K562 (cell line): ENCODE measurements around the gene ACBD6. TPM values are rescaled to one million over a fixed set of nuclear protein-coding genes. Genes with fewer than 3 reads are reported as not detected.

Experiments used
- ATAC-seq: fragments of 200-7000 bp; cut with Tn5 transposase; 3 replicates; pipeline ENCODE4 v1.9.1; 2020; ENCODE audit warnings: moderate library complexity
- BruUV-seq: library from RNA; stranded (reverse); fragments of 400-500 nt; replicated peaks from 2 replicates; lab custom pipeline; 2021; lab: Mats Ljungman, UMichigan
- CTCF ChIA-PET: fragments of 300-600 bp; formaldehyde crosslinking; extraction: SDS; loops from one replicate; lab custom pipeline; 2021; ENCODE audit warnings: low intra/inter-chr PET ratio; lab: Yijun Ruan, JAX
- POLR2A ChIA-PET: fragments of 300-600, 350-650 bp; sonication (Branson Sonifier 250); formaldehyde crosslinking; extraction: SDS; loops from one replicate; lab custom pipeline; 2021; ENCODE audit warnings: antibody characterized with exemption, inconsistent platforms; lab: Yijun Ruan, JAX
- DNase-seq, 4 experiments: peaks; one replicate each; pipeline versions ENCODE4 v3.0.0 to v3.0.0-alpha.2; 2011 to 2018; ENCODE audit warnings: low spot score in 3 of 4, mixed read lengths in 3 of 4; ENCODE audit errors: extremely low read depth in 1 of 4
- FAIRE-seq: peaks from 2 replicates; lab custom pipeline; 2011; peaks lifted over from hg19 to GRCh38; lab: Jason Lieb, UNC
- H2AFZ ChIP-seq: 2 replicates; pipeline ENCODE4 v1.6.0; 2011; ENCODE audit warnings: low read depth, low read length, control low read depth, inconsistent platforms
- H3K27ac ChIP-seq: fragments of 200-600 bp; 3 replicates; pipeline ENCODE4 v1.8.0; 2011; ENCODE audit warnings: low read depth, mild to moderate bottlenecking, control low read depth, inconsistent platforms, low read length, moderate library complexity, mixed read lengths; ENCODE audit errors: extremely low read depth
- H3K27me3 ChIP-seq, 2 experiments: fragments of 300-600 bp in 1 of 2; 2 replicates in 1 of 2; 3 replicates in 1 of 2; pipeline versions ENCODE4 v1.6.0 to v1.8.0; 2011; ENCODE audit warnings: inconsistent platforms in 2 of 2, low read length in 2 of 2, mild to moderate bottlenecking in 1 of 2, mixed read lengths in 1 of 2, moderate library complexity in 1 of 2; ENCODE audit not compliant: control insufficient read depth in 2 of 2, insufficient read depth in 2 of 2
- H3K36me3 ChIP-seq: fragments of 300-600 bp; 3 replicates; pipeline ENCODE4 v1.8.0; 2011; ENCODE audit warnings: mild to moderate bottlenecking, low read length, inconsistent platforms; ENCODE audit not compliant: control insufficient read depth, insufficient read depth
- H3K4me1 ChIP-seq, 2 experiments: fragments of 200-600 bp in 1 of 2; replicated peaks in 1 of 2; 2 replicates in 1 of 2; 3 replicates in 1 of 2; pipeline versions ENCODE4 v1.5.1 to v1.8.0; 2011; ENCODE audit warnings: inconsistent platforms in 2 of 2, low read length in 2 of 2, mild to moderate bottlenecking in 1 of 2, mixed read lengths in 1 of 2, moderate library complexity in 1 of 2; ENCODE audit not compliant: control insufficient read depth in 2 of 2, insufficient read depth in 2 of 2
- H3K4me2 ChIP-seq: 2 replicates; pipeline ENCODE4 v1.6.1; 2011; ENCODE audit warnings: low read length, control low read depth, inconsistent platforms, mixed read lengths; ENCODE audit not compliant: insufficient read depth
- H3K4me3 ChIP-seq: fragments of 200-600 bp; sonication (generic), shearing (Covaris generic); 2 replicates; pipeline ENCODE4 v1.5.1; 2016; ENCODE audit warnings: control low read depth, inconsistent platforms
- H3K79me2 ChIP-seq: fragments of 200-600 bp; 3 replicates; pipeline ENCODE4 v1.8.0; 2011; ENCODE audit warnings: low read length, inconsistent platforms; ENCODE audit not compliant: control insufficient read depth, insufficient read depth
- H3K9ac ChIP-seq, 2 experiments: 2 replicates each; pipeline versions ENCODE4 v1.6.0 to v1.6.1; 2011; ENCODE audit warnings: low read depth in 2 of 2, low read length in 2 of 2, control low read depth in 1 of 2, inconsistent platforms in 1 of 2, mild to moderate bottlenecking in 1 of 2, mixed read lengths in 1 of 2; ENCODE audit not compliant: insufficient read depth in 1 of 2
- H3K9me1 ChIP-seq: one replicate; pipeline ENCODE4 v1.6.0; 2011; ENCODE audit warnings: inconsistent platforms, mild to moderate bottlenecking, low read length, moderate library complexity; ENCODE audit not compliant: control insufficient read depth, insufficient read depth
- H3K9me3 ChIP-seq: replicated peaks from 2 replicates; pipeline ENCODE4 v1.5.1; 2011; ENCODE audit warnings: low read depth, low read length, inconsistent platforms; ENCODE audit not compliant: control insufficient read depth, insufficient read depth
- H4K20me1 ChIP-seq: replicated peaks from 2 replicates; pipeline ENCODE4 v1.6.1; 2011; ENCODE audit warnings: low read length, inconsistent platforms, mixed read lengths; ENCODE audit not compliant: control insufficient read depth, insufficient read depth
- ADNP ChIP-seq: fragments of 200-800 bp; sonication (Bioruptor generic); IDR thresholded peaks from 2 replicates; pipeline ENCODE4 v1.6.1; 2016; ENCODE audit warnings: missing genetic modification characterization, missing compliant biosample characterization
- BRD9 ChIP-seq: fragments of 450-650 bp; IDR thresholded peaks from 2 replicates; pipeline ENCODE4 v1.6.1; 2018; ENCODE audit warnings: low read depth; ENCODE audit not compliant: partially characterized antibody
- GATAD2B ChIP-seq: fragments of 450-650 bp; IDR thresholded peaks from 2 replicates; pipeline ENCODE4 v1.6.1; 2017; ENCODE audit warnings: mild to moderate bottlenecking, borderline replicate concordance
- HDAC1 ChIP-seq, 2 experiments: fragments of 450-650 bp; IDR thresholded peaks; 2 replicates each; pipeline ENCODE4 v1.6.1; 2016 to 2017; ENCODE audit warnings: inconsistent platforms in 1 of 2, mild to moderate bottlenecking in 1 of 2, moderate library complexity in 1 of 2
- HDAC8 ChIP-seq: fragments of 450-650 bp; IDR thresholded peaks from 2 replicates; pipeline ENCODE4 v1.6.1; 2016; ENCODE audit warnings: mild to moderate bottlenecking, missing genetic modification characterization, moderate library complexity, missing compliant biosample characterization
- KDM1A ChIP-seq, 2 experiments: fragments of 450-650 bp; IDR thresholded peaks; 2 replicates each; pipeline ENCODE4 v1.6.1; 2016; ENCODE audit warnings: mild to moderate bottlenecking in 2 of 2
- KLF10 ChIP-seq: fragments of 250-450 bp; sonication (Bioruptor Pico); IDR thresholded peaks from 2 replicates; pipeline ENCODE4 v1.6.1; 2021; ENCODE audit warnings: matching md5 sums
- MAFG ChIP-seq: fragments of 450-650 bp; conservative IDR thresholded peaks from 2 replicates; pipeline ENCODE4 v1.6.1; 2016; ENCODE audit warnings: missing genetic modification characterization, missing compliant biosample characterization
- MYC ChIP-seq, 2 experiments: fragments of 250-450 bp in 1 of 2; sonication (Bioruptor Pico) in 1 of 2; IDR thresholded peaks; 2 replicates each; pipeline versions ENCODE4 v1.5.1 to v1.6.1; 2012 to 2021; ENCODE audit warnings: low read depth in 2 of 2, borderline replicate concordance in 1 of 2, improper control_type of control experiment in 1 of 2, low read length in 1 of 2, mild to moderate bottlenecking in 1 of 2, moderate library complexity in 1 of 2
- TAF15 ChIP-seq: fragments of 200-400 bp; formaldehyde crosslinking; IDR thresholded peaks from 2 replicates; pipeline ENCODE4 v1.6.1; 2017; ENCODE audit warnings: mild to moderate bottlenecking, low read depth, low read length, moderate library complexity
- TOE1 ChIP-seq, 2 experiments: fragments of 450-650 bp in 1 of 2; sonication (generic) in 1 of 2; formaldehyde crosslinking in 1 of 2; IDR thresholded peaks; 2 replicates each; pipeline versions ENCODE4 v1.7.1 to v1.8.0; 2016 to 2022; ENCODE audit warnings: borderline replicate concordance in 2 of 2, mild to moderate bottlenecking in 2 of 2, antibody characterized with exemption in 1 of 2, inconsistent platforms in 1 of 2, low read depth in 1 of 2, missing genetic modification reagents in 1 of 2, moderate library complexity in 1 of 2
- ZFP36 ChIP-seq: fragments of 150-350 bp; IDR thresholded peaks from 2 replicates; pipeline ENCODE4 v1.6.1; 2018; ENCODE audit warnings: low read length, low read depth; ENCODE audit not compliant: partially characterized antibody
- WGBS: fragments of 100-300 bp; shearing (Covaris generic); methylation state at CpG from one replicate; pipeline ENCODE4 v1.1.6; 2016; ENCODE audit warnings: low coverage, mixed read lengths; ENCODE audit not compliant: insufficient coverage; ENCODE audit errors: missing lambda C conversion rate; 5-methylcytosine and 5-hydroxymethylcytosine counted together
- in situ Hi-C: fragments of 300-500 bp; cut with MboI; formaldehyde crosslinking; loops from 4 replicates; pipeline ENCODE4 v1.15.0; 2018; ENCODE audit warnings: inconsistent platforms, mixed read lengths
- intact Hi-C: fragments of 100-400 bp; cut with micrococcal nuclease; formaldehyde crosslinking; loops from 2 replicates; pipeline ENCODE4 v1.14.2; 2022
- polyA plus RNA-seq, 8 experiments: library from polyadenylated mRNA; depleted of rRNA in 4 of 8; stranded (reverse) in 5 of 8; unstranded in 3 of 8; fragments of >200 nt; fragmentation: Nextera tagmentation in 2 of 8; fragmentation: Illumina TruSeq in 1 of 8; extraction: Ambion mirVana in 2 of 8; extraction: Trizol in 1 of 8; gene quantifications; 2 replicates each; pipeline versions ENCODE4 v1.2.1 to v1.2.3, GENCODE V29; 2011 to 2014; ENCODE audit warnings: inconsistent platforms in 1 of 8, missing spikeins in 1 of 8
- total RNA-seq, 7 experiments: library from RNA; depleted of rRNA in 6 of 7; stranded (reverse); fragments of >200 nt in 6 of 7; fragmentation: Illumina TruSeq in 2 of 7; extraction: Trizol in 2 of 7; gene quantifications; 2 replicates each; pipeline versions ENCODE4 v1.2.1 to v1.2.3, GENCODE V29; 2011 to 2021; ENCODE audit warnings: low replicate concordance in 1 of 7
- TF ChIP-seq, protein P1 (sequence below), 3 experiments: fragments of 200-800 bp in 1 of 3; sonication (Bioruptor generic) in 1 of 3; sonication (generic) in 1 of 3; formaldehyde crosslinking in 1 of 3; IDR thresholded peaks; 2 replicates each; pipeline versions ENCODE4 v1.6.1 to v1.8.0; 2016 to 2022; ENCODE audit warnings: mild to moderate bottlenecking in 2 of 3, missing compliant biosample characterization in 2 of 3, missing genetic modification characterization in 2 of 3, missing genetic modification reagents in 1 of 3
- TF ChIP-seq, protein P2 (sequence below): fragments of 250-450 bp; sonication (Bioruptor Pico); IDR thresholded peaks from 2 replicates; pipeline ENCODE4 v1.5.0; 2021; ENCODE audit warnings: mild to moderate bottlenecking, moderate library complexity

ACBD6 gene
- total and polyA plus RNA-seq, 9 of the 15 experiments (the other 6 are each of a cell fraction or from before 2014, with no cell fraction given), result 16.9 to 107 (median 77.7) TPM

DNA sequence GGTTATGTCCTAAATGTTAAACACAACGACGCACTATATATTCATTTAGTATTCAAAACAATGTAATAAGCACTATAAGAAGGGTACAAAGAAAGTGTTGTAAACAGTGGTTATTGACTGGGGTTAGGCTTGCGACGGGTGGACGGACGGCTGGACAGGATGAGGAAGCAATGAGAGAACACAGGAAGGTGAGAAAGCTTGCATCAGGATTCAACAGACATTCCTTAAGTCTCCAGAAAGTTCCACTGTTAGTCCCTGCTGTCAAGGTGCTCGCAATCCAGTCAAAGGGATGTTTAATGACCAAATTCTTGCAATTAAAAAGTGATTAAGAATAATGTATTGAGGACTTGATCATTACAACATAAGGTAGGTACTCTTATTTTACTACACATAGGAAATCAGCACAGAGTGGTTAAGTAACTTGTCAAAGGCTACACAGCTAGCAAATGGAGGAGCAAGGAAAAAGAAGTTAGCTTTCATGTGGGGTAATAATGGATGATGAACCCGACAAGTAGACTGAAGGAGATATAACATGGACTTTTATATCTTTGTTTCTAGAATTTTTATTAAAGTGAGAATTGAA is 994 bp upstream of the ACBD6 start:
- Histone ChIP-seq H3K9ac (peak overlapping the region; percentile 46 to 74; a peak in 3 of 4 replicates), H2AFZ (peak overlapping the region; percentile 98), H3K27me3 (no peaks in the 10 kb centered on the region), H3K4me2 (peak overlapping the region; percentile 93), H3K4me3 (peak overlapping the region; percentile 57), H3K36me3 (peaks cover 18% of the 10 kb centered on the region), H3K9me3 (no peaks in the 10 kb centered on the region), H3K79me2 (peaks cover 41% of the 10 kb centered on the region), H3K4me1 (peaks cover 10 to 21% of the 10 kb centered on the region in 2 experiments; a peak in 4 of 5 replicates), H3K9me1 (no peaks in the 10 kb centered on the region), H3K27ac (peak overlapping the region; percentile 85), H4K20me1 (no peaks in the 10 kb centered on the region)
- FAIRE-seq (peak; percentile 73), DNase-seq (peak in 3 of 4 experiments; percentile 31 to 52 (median 49)), ATAC-seq (peak; percentile 14)
- no TSS peak for BruUV-seq
- intact Hi-C loops (no loop called here), in situ Hi-C loops (loop anchor here (5.0 kb wide), 1 partner anchor 639 kb away; no protein-coding TSS in a partner anchor)
- ChIA-PET CTCF (no interaction called here), POLR2A (interaction anchor here (0.6 to 2.2 kb wide), 8 partner anchors 9 to 463 kb away, joined by 3 to 15 read pairs (median 6); no protein-coding TSS in a partner anchor)
- 22% methylated on average over 8 of the region's 8 CpGs for WGBS
- 0 out of 2 replicates have a peak, but pooled peaks have one; percentile 24 for TF ChIP-seq GATAD2B
- TF ChIP-seq KDM1A (IDR thresholded peaks at IDR 0.05), result peak; percentile 88 to 93
- TF ChIP-seq HDAC8, result no peak
- TF ChIP-seq HDAC1 (IDR thresholded peaks at IDR 0.05), result 0 out of 4 replicates have a peak, but pooled peaks of 1 of the 2 experiments have one; percentile 70
- TF ChIP-seq TOE1 (IDR thresholded peaks at IDR 0.05; ENCODE audit: borderline replicate concordance), result no peak
- 0 out of 2 replicates have a peak, but pooled peaks have one; percentile 6 for TF ChIP-seq TOE1 (CRISPR knock-in tag; IDR thresholded peaks at IDR 0.05; ENCODE audit: borderline replicate concordance, low read depth)
- no peak for TF ChIP-seq MYC (IDR thresholded peaks at IDR 0.05; ENCODE audit: low read depth, low read length)
- no peak for TF ChIP-seq MYC (CRISPR knock-in tag; IDR thresholded peaks at IDR 0.05; ENCODE audit: borderline replicate concordance, low read depth)
- peak; percentile 89; the same call in 1 of the 2 replicates for TF ChIP-seq ADNP (tag)
- TF ChIP-seq ZFP36, result peak; percentile 89
- TF ChIP-seq KLF10, result no peak
- no peak for TF ChIP-seq TAF15
- no peak for TF ChIP-seq MAFG (tag)
- TF ChIP-seq, protein P1, sequence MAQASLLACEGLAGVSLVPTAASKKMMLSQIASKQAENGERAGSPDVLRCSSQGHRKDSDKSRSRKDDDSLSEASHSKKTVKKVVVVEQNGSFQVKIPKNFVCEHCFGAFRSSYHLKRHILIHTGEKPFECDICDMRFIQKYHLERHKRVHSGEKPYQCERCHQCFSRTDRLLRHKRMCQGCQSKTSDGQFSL (CRISPR knock-in tag; IDR thresholded peaks at IDR 0.05), result no peak
- TF ChIP-seq, protein P1 (tag; IDR thresholded peaks at IDR 0.05), result no peak
- TF ChIP-seq BRD9, result peak; percentile 28
- TF ChIP-seq, protein P2, sequence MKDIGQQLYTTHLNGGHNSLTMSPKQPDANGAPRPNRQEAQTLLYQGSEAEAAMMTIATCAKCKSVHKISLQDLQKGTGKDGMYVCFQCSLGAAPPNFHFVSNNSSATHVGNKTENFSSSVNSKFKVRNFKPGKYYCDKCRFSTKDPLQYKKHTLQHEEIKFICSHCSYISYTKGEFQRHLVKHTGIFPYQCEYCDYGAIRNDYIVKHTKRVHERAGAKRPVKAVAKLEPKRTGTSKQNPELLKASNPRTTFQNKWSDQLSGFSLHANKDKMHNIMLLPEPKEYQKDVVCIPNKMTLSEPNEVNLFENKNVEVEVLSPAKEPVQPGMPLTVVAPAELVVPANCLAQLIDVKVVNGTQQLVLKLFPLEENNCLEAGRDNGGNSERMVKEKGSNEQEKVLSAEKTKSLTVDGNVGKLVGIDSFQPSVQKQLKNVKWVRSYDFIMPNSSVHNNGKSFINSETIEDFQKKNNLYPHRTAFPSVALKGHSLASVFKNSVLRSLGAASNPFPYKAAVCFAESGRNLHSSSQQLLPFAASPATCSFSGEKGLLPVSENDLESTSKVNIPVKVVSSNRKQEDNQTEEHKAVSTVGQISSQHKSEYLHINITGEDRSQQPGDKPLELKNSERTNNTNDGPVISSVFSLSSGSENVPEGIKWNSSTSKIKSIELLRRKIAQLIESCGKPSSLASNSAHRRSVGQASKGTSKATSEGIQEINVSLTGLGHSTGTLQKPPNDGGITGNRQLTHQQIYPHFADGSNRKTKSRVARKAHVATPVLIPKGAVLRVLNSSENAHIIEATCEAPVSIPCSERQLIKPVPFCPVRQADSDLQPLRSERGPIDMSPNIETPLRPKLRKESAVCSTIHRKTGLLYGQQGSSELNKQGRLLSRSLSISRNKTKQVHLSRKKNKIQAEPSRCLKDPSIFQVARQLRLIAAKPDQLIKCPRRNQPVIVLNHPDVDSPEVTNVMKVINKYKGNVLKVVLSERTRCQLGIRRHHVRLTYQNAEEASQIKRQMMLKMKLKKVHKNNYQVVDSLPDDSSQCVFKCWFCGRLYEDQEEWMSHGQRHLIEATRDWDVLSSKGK (CRISPR knock-in tag), result no peak
